GM12873 (cell line): ENCODE data around the gene HYAL3.

ENCODE experiments used
- TF ChIP-seq, protein P1 (sequence below): IDR thresholded peaks from 2 replicates; pipeline ENCODE4 v1.5.1; 2012; ENCODE audit warnings: low read depth, mild to moderate bottlenecking, moderate library complexity, low read length, control low read depth; ENCODE audit not compliant: insufficient read depth; ENCODE audit errors: missing control alignments

The HYAL3 gene

DNA sequence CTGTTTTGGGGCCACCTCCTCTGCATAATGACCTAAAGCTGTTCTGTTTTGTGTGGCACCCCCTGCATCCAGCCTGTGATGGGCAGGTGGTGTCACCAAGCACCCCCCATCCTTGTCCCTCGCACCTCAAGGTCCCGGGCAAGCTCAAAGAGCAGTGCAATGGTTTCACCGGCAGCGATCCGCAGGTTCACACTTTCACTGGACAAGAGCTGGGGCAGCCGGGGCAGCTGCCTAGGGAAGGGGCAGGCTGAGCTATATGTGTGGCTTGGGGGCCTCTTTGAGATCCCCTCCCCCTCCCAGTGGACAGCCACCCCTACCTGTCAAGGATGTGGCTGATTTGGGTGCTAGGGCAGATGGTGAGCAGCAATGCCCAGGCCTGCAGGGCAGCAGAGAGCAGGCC is 10.1 kb downstream of the HYAL3 start:
- TF ChIP-seq, protein P1, sequence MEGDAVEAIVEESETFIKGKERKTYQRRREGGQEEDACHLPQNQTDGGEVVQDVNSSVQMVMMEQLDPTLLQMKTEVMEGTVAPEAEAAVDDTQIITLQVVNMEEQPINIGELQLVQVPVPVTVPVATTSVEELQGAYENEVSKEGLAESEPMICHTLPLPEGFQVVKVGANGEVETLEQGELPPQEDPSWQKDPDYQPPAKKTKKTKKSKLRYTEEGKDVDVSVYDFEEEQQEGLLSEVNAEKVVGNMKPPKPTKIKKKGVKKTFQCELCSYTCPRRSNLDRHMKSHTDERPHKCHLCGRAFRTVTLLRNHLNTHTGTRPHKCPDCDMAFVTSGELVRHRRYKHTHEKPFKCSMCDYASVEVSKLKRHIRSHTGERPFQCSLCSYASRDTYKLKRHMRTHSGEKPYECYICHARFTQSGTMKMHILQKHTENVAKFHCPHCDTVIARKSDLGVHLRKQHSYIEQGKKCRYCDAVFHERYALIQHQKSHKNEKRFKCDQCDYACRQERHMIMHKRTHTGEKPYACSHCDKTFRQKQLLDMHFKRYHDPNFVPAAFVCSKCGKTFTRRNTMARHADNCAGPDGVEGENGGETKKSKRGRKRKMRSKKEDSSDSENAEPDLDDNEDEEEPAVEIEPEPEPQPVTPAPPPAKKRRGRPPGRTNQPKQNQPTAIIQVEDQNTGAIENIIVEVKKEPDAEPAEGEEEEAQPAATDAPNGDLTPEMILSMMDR, result no peak

DNA sequence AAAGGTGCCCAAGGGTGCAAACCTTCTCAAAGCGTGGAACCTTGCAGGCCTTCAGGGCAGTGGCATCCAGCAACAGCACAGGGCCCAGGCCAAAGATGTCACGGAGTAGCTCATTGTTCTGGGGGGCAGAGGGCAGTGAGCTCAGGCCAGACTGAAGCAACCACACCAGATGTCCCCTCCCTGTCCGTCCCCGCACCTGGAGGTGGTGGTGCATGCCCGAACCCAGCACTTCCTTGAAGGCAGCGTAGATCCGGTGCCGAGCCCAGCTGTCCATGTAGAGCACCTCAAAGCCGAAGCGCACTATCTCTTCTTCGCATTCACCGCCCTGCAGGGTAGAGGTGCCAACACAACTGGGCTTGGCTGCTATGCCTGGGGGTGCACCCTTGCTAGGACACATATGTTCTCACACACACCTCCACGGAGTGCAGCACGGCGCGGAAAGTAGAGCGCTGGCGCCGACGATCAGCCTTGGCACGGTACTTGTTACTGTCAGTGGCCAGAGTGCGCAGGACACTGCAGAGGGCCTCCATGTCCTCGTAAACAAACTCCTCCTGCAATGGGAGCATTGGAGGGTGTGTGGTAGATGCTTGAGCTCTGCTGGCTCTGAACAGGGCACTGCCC is 10.7 kb downstream of the HYAL3 start:
- TF ChIP-seq, protein P1, result no peak

DNA sequence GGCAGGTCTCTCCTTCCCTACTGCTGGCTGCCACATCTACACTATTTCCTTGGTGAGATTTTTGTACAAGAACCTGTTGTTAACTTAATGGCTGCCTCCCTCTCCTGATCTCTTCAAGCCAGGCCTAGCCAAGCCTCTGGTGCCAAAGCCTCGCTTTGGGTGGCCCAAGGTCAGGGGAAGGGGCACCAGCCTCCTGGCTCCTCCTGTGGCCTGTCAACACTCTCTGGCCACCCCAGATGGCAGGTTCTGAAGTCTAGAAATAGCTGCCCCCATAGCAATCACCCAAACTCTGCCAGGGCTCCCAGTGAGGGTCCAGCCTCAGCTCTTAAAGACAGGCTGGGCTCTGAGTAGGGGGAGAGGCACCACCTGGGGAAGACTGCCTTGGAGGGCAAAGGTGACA is 11.9 kb downstream of the HYAL3 start:
- TF ChIP-seq, protein P1, result no peak

DNA sequence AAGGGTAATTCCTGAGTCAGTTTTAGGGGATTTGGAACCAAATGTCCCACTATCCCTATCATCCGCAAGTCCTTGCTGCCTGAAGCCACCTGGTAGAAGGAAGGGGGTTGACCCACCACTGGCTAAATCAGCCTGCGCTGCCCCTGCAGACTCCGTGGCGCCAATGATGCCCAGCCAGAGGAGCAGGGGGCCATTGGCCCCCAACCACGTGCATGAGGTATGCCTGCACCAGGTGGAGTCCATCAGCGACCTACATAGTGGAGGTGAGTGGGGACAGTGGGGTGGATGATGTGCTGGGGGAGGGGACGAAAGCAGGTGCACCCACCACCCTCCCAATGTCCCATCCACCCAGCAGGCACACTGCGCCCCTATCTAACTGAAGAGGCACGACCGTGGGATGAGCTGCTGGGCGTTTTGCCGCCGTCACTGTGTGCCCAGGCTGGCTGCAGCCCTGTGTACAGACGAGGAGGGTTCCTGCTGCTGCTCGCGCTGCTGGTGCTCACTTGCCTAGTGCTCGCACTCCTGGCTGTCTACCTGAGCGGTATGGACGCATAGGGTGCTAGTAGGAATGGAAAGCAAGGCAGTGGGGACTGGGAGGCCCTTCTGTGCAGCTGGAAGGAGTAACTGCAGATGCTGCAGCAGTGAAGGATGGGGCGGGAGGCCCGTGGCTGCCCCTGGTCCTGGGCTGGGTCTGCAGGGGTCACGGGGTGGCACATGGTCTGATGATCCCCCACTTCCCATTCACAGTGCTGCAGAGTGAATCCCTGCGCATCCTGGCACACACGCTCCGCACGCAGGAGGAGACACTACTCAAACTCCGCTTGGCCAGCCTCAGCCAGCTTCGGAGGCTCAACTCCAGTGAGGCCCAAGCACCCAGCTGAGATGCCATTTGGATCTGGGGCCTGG is 12.6 kb downstream of the HYAL3 start:
- TF ChIP-seq, protein P1, result no peak

DNA sequence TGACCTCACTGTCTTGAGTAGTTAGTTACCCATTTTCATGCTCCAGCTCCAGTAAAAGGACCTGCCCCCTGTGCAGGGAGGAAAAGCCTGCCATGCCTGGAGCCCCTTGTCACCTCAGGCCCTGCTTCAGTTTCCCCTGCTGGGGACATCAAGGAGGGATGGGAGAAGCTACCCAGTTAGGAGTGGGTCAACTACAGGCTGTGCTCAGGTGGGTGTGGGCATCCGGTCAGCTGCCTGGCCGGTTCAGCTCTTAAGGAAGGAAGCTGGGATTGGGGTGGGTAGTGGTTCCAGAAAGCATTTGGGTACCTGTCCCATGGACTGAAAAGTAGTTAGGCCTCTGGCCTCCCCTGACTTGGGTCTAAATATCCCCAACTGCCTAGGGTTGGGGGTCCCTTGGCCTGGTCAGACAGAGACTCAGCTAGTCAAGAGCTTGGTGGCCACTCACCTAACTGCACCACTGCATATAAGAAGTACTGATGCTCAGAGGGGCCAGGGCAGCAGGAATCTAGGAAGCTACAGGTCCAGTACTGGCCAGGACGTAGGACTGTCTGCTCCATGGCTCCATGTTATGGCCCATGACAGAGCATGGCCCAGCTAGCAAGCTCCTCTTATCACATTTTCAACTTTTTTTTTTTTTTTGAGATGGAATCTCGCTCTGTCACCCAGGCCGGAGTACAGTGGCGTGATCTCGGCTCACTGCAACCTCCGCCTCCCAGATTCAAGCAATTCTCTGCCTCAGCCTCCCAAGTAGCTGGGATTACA is 19.8 kb downstream of the HYAL3 start:
- TF ChIP-seq, protein P1, result no peak

DNA sequence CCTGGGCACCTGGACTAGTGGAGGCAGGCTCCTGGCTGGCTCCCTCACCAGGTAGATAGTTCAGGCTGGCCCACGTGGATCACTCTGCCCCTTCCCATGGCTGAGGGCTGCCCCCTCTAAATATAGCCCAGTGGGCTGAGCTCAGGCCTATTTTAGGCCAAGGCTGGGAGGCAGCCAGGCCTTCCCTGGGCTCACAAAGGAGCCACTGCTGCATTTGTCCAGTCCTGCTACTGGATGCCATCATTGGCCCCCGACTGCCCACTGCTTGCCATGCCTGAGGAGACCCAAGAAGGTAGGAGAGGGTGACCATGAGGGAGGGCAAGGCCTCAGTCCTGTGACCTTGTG is 20.4 kb downstream of the HYAL3 start, which contains the start of gene LSMEM2:
Gene LSMEM2, plus strand, starts transcription at position 208 of the 345 bp plus-strand sequence. Its CDS starts 27 bp downstream, at position 235.
- TF ChIP-seq, protein P1, result no peak
